ENCODE data around the gene ASF1B.
A peak's percentile ranks its signal among the peaks of the same experiment; 100 is the strongest.
"Not testable (repeated sequence)": the region's sequence is repeated elsewhere in the genome, so short reads cannot be mapped to it uniquely, and the experiment has no call there.

ASF1B gene
- 2.1 to 7.3 (median 3.7) reads per million in 3 experiments for total RNA-seq

DNA sequence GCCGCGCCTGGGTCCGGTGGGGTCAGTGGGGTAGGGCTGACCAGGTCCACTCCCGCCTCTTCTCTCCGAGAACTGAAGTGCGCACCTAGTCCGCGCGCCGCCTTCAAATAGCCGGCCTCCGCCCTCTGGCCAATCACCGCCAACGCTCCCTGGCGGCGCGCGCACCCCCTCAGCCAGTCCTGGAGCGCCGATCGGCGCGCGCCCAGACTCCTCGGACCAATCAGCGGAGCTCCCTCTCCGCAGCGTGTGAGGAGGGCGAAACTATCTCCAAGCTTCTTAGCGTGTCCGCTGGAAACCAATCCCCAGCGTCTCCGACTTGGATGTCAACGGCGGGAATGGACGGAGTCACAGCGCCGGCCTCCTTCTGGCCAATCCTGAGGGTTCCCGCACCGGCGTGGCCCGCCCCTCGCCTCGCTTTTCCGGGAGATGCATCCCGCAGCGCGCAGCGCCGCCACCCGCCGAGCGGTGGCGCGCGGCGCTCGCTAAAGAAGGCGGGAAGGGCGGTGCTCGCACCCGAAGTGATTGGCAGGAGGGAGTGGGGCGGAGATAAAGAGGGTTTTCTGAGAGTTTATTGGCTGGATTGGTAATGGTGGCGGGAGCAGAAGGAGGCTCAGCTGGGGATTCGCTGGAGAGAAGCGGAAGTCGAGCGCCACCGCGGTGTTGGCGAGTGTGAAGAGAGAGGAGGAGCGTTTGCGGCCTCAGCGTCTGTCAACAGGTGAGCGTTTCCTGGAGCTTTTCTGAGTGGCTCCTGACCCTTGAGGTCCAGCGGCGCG lies at the start of gene ASF1B:
TSS of gene ASF1B (minus strand) at position 81 of the 773 bp plus-strand sequence. CDS start 133 bp downstream, outside the sequence.
- DNase-seq = peak; percentile 99

DNA sequence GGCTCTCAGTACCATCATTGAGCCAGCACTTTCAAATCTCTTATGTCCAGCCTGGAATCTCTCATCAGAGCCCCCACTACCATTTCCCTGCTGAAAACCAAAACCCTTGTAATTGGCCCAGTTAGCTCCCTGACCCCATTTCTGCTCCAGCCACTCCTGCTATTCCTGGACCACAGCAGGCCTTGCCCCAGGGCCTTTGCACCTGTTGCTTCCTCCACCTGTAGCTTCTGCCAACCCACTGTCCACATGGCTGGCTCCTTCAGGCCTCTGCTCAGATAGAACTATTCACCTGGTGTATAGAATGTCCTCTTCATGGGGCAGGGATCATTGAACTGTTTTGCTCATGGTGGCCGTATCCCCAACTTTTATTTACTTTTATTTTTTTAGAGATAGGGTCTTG lies 49.3 kb upstream of the ASF1B start:
- not testable (repeated sequence) for DNase-seq

- DNase-seq = no peak
Measured at GRCh38 chr19:14185158-14185557, 48.8 kb upstream of the ASF1B start.

- no peak for DNase-seq
Measured at GRCh38 chr19:14183741-14184350, 47.5 kb upstream of the ASF1B start.

- no peak for DNase-seq
Measured at GRCh38 chr19:14182476-14182875, 46.1 kb upstream of the ASF1B start.

- DNase-seq = no peak
Measured at GRCh38 chr19:14181906-14182305, 45.5 kb upstream of the ASF1B start.

GRCh38 chr19:14181199-14181598 lies 44.8 kb upstream of the ASF1B start:
- DNase-seq = not testable (repeated sequence)

GRCh38 chr19:14177496-14178074 lies 41.2 kb upstream of the ASF1B start:
- no peak for DNase-seq

GRCh38 chr19:14175351-14175792 lies 39.0 kb upstream of the ASF1B start:
- no peak for DNase-seq

DNA sequence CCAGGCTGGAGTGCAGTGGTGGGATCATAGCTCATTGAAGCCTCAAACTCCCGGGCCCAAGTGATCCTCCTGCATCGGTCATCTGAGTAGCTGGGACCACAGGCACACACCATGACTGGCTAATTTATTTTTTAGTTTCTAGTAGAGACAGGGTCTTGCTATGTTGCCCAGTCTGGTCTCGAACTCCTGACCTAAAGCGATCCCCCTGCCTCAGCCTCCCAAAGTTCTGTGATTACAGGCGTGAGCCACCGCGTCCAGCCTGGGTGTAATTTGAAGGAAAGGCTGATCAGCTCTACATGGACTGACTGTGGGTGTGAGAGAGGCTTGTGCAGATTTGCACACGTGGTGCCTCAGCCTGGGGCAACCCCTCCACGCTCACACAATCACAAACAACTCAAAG lies 38.5 kb upstream of the ASF1B start:
- no peak for DNase-seq

GRCh38 chr19:14168993-14169392 lies 32.6 kb upstream of the ASF1B start:
- DNase-seq = no peak

DNA sequence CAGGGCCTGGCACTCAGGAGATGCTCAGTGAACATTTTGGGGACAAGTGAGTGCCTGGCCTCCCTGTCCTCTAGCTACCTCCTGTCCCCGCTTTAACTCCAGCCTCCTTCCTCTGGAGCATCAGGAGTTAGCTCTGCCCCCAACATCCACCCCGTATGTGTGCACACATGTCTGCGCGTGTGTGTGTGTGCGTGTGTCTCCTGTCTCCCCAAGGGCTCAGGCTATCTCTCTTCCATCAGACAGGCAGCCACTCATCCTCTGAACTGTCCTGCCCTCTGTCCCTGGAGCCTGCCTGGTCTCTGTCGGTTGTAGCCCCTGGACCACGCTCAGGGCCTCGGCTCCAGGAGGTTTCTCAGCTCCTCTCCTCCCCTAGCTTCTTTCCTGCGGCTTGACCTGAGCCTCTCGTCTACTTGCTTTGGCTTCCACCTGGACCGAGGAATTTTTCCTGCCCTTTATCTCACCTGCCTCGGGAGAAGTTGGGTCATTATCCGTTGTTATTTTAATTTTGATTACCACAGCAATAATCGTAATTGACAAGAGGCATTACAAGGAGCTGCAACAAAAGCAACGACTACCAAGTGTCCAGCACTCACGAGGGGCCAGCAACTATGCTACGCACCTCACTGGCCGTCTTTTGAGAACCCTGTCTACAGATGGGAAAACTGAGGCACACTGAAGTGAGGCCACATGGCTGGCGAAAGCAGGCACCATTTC lies 32.0 kb upstream of the ASF1B start:
- DNase-seq = no peak

DNA sequence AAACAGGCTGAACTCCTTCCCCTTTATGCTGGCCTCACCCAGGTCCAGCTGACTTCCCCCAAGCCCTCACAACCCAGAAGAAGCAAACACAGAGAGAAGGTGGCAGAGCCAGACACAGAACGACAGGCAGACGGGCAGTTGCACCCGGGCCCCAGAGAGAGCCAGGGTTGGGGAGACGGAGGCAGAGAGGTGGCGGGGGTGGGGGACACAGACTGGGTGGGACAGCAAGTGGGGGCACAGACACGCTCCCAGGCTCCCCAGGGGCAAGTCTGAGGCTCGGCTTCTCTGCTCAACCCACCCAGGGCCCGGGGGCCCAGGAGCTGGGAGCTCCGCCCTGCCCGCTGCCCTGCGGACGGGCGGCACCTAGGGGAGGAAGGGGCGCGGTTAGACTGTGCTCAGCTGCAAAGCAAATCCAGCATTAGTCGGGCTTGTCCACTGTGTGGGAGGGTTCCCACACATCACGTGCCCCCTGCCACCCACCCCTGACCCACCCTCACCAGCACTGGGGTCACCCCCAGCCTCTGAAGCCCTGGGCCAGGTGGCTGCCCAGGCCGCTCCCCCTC lies 31.3 kb upstream of the ASF1B start:
- DNase-seq = peak; percentile 28

- peak; percentile 26 for DNase-seq
Measured at GRCh38 chr19:14166999-14167575, 30.7 kb upstream of the ASF1B start.

DNA sequence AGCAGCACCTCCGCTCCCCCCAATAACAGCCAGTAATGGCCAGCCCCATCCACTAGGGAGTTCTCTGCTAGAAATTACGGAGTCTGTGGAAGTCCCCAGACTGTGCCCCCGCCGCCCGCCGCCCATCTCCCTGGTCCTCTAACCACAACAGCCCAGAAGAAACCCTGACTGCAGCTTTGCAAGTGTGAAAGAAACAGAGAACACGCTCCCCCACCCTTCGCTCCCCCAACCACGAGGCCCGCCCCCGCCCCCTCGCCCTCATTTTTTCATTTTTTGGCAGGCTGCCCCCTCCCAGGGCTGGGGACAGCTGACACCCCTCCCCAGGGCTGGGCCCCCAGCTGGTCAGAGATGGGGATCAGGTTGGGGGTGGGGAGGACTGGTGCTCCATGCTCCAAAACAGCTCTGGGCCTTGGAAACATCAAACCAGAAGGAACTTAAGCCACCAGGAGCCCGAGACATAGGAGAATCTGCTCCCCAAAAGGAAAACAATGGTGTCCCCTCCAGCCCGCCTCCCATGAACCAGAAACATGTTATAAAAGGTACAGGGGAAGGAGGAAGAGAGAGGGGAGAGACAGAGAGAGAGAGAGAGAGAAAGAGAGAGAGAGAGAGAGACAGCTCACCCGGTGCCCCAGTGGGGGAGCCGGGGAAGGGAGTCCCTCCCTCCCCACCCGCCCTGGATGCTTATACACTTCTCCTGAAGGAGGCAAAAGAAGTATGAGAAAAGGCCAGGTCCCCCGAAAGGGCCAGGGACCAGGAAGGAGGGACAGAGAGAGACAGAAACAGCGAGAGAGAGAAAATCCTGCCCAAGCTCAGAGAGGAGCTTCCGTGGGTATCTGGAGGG lies 29.8 kb upstream of the ASF1B start:
- peak; percentile 28 for DNase-seq

DNA sequence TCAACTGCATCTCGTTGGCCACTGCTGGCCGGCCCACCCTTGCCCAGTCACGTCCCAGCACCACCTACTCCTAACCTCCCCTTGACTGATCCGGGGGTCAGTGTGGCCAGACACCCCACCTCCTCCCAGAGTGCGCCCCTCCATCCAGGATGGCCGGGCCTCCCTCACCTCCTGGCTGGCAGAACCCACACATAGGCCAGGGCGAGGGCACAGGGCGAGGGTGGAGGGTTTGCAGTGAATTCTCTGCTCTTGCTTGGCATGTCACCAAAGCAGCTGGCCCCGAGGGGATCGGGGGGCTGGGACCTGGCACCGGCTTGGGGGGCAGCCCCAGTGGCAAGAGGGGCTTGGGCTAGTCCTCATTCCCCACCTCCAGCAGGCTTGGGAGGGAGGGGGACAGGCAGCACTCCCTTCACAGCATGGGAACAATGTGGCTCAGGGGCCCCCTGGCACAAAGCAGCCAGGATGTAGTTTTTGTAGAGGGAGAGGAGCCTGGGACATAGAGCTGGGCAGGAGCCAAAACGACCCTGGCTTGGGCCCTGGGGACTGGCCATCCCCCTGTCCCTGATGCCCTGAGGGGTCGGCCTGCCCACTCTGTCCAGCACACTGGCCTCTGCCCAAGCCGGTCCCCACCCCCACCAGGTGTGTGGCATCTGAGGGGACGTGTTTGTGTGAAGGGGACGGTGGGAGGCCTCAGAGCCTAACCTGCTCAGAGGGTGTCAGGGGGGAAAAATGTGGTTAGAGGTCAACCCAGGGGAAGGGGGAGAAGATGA lies 28.5 kb upstream of the ASF1B start:
- no peak for DNase-seq

DNA sequence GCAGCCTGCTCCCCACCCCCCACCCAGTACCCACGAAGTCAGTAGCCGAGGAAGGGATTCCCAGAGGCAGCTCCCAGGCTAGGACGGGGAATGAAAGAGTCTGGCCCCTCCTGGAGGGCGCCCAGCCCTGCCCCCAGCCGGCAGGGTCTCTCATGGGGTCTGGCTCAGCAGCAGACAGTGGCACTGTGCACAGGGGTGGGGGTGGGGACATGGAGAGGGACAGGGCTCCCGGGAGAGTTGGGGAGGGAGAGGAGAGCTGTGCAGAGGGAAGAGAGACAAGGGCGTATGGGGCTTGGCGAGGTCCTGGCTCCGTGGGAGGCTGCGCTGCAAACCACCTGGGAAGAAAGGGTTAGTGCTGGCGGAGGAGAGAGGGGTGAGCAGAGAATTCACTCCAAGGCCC lies 27.7 kb upstream of the ASF1B start:
- no peak for DNase-seq

DNA sequence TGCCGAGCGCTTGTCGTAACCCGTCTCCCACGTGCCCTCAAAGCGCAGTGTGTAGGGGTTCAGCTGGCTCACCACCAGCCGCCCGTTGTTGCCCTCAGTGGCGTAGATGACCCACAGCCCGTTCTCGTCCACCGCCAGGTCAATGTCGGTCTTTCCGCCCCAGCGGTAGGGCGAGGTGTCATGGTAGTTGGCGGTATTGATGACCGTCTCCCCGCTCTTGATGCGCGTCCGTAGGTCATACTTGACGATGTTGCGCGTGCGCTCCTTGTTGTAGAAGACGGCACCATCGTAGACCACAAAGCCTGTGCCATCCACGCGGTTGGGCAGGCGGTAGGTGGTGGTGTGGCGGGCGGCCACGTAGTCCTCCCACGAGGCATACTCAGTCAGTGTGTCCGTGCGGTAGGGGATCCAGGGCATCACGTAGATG lies 26.5 kb upstream of the ASF1B start:
- DNase-seq = no peak

DNA sequence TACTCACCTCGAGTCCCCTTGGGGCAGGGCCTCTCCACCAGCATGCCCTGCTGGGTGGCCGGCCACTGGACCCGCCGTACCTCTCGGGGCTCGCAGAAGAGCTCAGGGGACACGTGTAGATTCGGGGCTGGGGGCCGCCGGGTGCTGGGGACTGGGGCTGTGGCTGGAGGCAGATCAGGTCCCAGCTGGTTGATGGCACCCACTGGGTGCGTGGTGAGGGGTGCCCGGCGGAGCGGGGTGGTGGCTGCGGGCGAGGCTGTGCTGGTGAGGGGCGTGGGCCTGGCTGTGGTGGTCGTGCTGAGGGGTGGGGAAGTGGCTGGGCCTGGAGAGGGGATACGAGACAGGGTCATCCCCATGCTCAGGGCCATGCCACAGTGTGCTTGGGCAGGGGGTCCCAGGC lies 24.9 kb upstream of the ASF1B start:
- DNase-seq = no peak

DNA sequence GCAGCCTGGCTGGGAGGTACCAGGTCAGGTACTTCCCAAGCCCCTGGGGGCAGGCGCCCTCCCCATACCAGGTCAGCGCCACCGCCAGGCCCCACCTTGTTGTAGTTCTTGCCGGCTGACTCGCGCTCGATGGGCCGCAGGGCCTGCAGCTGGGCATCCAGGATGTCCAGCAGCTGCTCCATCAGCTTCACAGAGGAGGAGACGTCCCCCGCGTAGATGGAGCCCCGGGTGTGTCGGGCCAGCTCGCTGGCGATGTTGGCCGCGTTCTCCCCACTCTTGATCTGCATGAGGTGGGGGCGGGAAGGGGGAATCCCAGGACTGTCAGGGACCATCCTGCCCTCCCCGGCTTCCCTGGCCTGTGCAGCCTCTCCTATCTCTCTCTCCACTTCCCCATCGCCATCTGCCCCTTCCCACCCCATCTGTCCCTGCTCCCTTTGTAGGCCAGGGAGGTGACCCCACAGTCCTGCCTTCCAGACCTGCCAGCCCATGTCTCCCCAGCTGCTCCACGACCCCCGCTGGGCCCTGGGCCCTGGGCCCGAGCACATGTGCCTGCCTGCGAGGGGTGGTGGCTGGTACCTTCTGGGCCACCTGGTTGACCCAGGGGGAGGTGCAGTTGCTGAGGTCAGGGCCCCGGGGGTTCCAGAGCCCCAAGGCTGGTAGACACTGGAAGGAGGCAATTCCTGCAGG lies 23.8 kb upstream of the ASF1B start:
- no peak for DNase-seq

Measured in central memory CD4-positive, alpha-beta T cell (primary cell).